Ovary (tissue), 9 donors: ENCODE data around the gene ZNF285. TPM values are rescaled to one million over a fixed set of nuclear protein-coding genes. Genes with fewer than 3 reads are reported as not detected.
"Not testable (repeated sequence)": the region's sequence is repeated elsewhere in the genome, so short reads cannot be mapped to it uniquely, and the experiment has no call there.

Source experiments
- DNase-seq, 5 donors: peaks; one replicate each; pipeline ENCODE4 v3.0.0-alpha.2; 2019 to 2020
- H3K27ac ChIP-seq, 2 donors: fragments of 200-600 bp; one replicate each; pipeline versions ENCODE4 v1.5.1 to v1.8.0; 2019 to 2022
- H3K27me3 ChIP-seq: fragments of 200-600 bp; one replicate; pipeline ENCODE4 v1.8.0; 2022
- H3K36me3 ChIP-seq: fragments of 200-600 bp; sonication (generic); one replicate; pipeline ENCODE4 v1.5.1; 2019
- H3K4me1 ChIP-seq: one replicate; pipeline ENCODE4 v1.8.1; 2013; ENCODE audit warnings: mild to moderate bottlenecking, moderate library complexity; ENCODE audit not compliant: insufficient read depth
- H3K4me3 ChIP-seq: fragments of 200-600 bp; sonication (generic); one replicate; pipeline ENCODE4 v1.5.1; 2017
- H3K9me3 ChIP-seq, 2 donors: fragments of 200-600 bp in 1 of 2; sonication (generic) in 1 of 2; one replicate each; pipeline versions ENCODE4 v1.5.1 to v1.8.1; 2013 to 2019; ENCODE audit warnings: mild to moderate bottlenecking in 1 of 2, moderate library complexity in 1 of 2
- EP300 ChIP-seq: sonication (generic); formaldehyde crosslinking; IDR thresholded peaks from one replicate; pipeline ENCODE4 v1.6.1; 2017; ENCODE audit warnings: antibody characterized with exemption
- POLR2A ChIP-seq: fragments of 450-650 bp; IDR thresholded peaks from one replicate; pipeline ENCODE4 v1.6.1; 2017; ENCODE audit warnings: antibody characterized with exemption, mild to moderate bottlenecking, moderate library complexity
- WGBS, 3 donors: extraction: QIAGEN DNeasy Blood & Tissue Kit in 1 of 3; methylation state at CpG; one replicate each; pipeline versions ENCODE4 v1.1.5 to v1.1.7; 2013 to 2017; 5-methylcytosine and 5-hydroxymethylcytosine counted together
- intact Hi-C, 4 donors: fragments of 100-400 bp; cut with DNase I; formaldehyde crosslinking; loops; one replicate each; pipeline versions ENCODE4 v1.11.0 to v1.15.1; 2022 to 2023
- polyA plus RNA-seq, 2 donors: library from polyadenylated mRNA; stranded (reverse); fragments of 200-250 nt in 1 of 2; fragments of 350-450 nt in 1 of 2; fragmentation: Illumina TruSeq in 1 of 2; extraction: RNeasy Lipid Tissue Mini Kit (QIAGEN cat#74804) in 1 of 2; gene quantifications; one replicate each; pipeline ENCODE4 v1.2.3, GENCODE V29; 2013 to 2014
- total RNA-seq, 7 donors: library from RNA; depleted of rRNA in 2 of 7; stranded (reverse); fragments of >200 nt in 2 of 7; fragmentation: NEBNext Ultra II Directional in 3 of 7; extraction: Animal tissue kit (Norgen Biotek cat#: 25700) in 3 of 7; gene quantifications; one replicate each; pipeline versions ENCODE4 v1.1.0 to v1.2.4, GENCODE V29; 2016 to 2023
- TF ChIP-seq, protein P1 (sequence below), 3 donors: fragments of 450-650 bp in 2 of 3; fragments of 200-600 bp in 1 of 3; IDR thresholded peaks; one replicate each; pipeline versions ENCODE4 v1.5.1 to v1.8.0; 2016 to 2022; ENCODE audit warnings: antibody characterized with exemption in 3 of 3, mild to moderate bottlenecking in 1 of 3
- donor health status: DM: no; HTN: no; CAD: no; lungs with moderate emphysema.
- donor health status: DM: no; HTN: no; CAD: no.
- donor health status: Bipolar disorder and iron deficiency.
- donor health status: DM: yes; HTN: yes; CAD: no.
- donor health status: DM: no; HTN: no; CAD: no.
- donor health status: DM: yes; HTN: yes; CAD: no.

Gene ZNF285
- total and polyA plus RNA-seq, 9 donors: 2.6 to 11.2 (median 6.8) TPM

DNA sequence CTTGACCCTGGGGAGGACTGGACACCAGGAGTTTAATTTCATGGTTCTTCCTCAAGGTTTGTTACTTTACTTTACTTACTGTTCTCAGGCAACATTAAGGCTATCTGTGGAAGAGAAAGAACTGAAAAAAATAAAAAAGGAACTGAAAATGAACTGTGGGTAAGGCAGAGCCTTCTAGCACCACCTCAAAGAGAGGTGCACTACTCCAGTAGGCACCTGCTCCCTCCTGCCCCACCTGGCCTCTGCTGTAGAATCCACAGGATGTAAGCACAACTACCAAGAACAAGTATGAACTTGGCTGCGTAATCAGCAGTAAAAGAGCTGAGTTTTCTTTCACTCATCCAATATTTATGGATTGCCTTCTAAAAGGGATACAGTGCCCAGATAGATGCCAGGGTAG lies 57.2 kb downstream of the ZNF285 start:
- WGBS, 3 donors: 36 to 48% (median 47%) methylated on average over 1 of the region's 1 CpG
- no peak for TF ChIP-seq EP300
- TF ChIP-seq POLR2A: no peak
- TF ChIP-seq, protein P1, sequence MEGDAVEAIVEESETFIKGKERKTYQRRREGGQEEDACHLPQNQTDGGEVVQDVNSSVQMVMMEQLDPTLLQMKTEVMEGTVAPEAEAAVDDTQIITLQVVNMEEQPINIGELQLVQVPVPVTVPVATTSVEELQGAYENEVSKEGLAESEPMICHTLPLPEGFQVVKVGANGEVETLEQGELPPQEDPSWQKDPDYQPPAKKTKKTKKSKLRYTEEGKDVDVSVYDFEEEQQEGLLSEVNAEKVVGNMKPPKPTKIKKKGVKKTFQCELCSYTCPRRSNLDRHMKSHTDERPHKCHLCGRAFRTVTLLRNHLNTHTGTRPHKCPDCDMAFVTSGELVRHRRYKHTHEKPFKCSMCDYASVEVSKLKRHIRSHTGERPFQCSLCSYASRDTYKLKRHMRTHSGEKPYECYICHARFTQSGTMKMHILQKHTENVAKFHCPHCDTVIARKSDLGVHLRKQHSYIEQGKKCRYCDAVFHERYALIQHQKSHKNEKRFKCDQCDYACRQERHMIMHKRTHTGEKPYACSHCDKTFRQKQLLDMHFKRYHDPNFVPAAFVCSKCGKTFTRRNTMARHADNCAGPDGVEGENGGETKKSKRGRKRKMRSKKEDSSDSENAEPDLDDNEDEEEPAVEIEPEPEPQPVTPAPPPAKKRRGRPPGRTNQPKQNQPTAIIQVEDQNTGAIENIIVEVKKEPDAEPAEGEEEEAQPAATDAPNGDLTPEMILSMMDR (IDR thresholded peaks at IDR 0.05): no peak
- Histone ChIP-seq H3K27ac (no peak overlapping the region), H3K27me3 (no peaks in the 10 kb centered on the region), H3K4me3 (no peak overlapping the region), H3K4me1 (no peaks in the 10 kb centered on the region), H3K9me3 (peaks cover 0 to 35% of the 10 kb centered on the region in 2 donors), H3K36me3 (no peaks in the 10 kb centered on the region)
- intact Hi-C loops: no loop called here
- DNase-seq: no peak

DNA sequence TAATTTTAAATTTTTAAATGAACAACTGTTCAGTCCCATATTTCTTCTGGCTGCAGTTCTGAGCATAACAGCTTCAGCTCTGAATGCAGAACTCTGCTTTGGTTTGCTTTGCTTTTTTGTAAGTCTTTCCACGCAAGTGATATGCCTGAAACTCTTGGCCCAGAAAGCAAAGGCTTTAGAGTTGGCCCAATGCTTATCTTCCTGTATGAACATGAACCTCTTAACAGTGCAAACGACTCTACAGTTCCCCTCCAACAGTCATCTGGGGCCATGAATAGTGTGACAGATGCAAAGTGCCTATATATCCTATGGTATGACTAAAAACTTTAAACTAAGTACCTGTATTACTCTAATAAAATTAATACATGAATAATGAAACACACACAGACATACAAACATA lies 59.6 kb downstream of the ZNF285 start:
- Histone ChIP-seq H3K36me3 (no peaks in the 10 kb centered on the region), H3K4me3 (no peak overlapping the region), H3K27me3 (no peaks in the 10 kb centered on the region), H3K9me3 (peaks cover 0 to 54% of the 10 kb centered on the region in 2 donors), H3K27ac (no peak overlapping the region), H3K4me1 (no peaks in the 10 kb centered on the region)
- DNase-seq: no peak
- intact Hi-C loops: no loop called here
- WGBS, 3 donors: 94 to 96% (median 95%) methylated on average over 2 of the region's 2 CpGs
- TF ChIP-seq, protein P1 (IDR thresholded peaks at IDR 0.05): no peak
- TF ChIP-seq EP300 (no peak), POLR2A (no peak)

DNA sequence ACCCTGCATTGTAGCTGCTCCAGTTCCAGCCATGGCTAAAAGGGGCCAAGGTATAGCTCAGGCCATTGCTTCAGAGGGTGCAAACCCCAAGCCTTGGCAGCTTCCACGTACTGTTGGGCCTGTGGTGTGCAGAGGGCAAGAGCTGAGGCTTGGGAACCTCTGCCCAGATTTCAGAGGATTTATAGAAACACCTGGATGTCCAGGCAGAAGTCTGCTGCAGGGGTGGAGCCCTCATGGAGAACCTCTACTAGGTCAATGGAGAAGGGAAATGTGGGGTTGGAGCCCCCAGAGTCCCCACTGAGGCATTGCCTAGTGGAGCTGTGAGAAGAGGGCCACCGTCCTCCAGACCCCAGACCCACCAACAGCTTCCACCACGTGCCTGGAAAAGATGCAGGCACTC lies 66.8 kb downstream of the ZNF285 start:
- H3K4me1 ChIP-seq, H3K27ac ChIP-seq, H3K27me3 ChIP-seq, H3K36me3 ChIP-seq, H3K4me3 ChIP-seq, DNase-seq, intact Hi-C loops: not testable (repeated sequence)
- H3K9me3 ChIP-seq: peaks cover 10 to 79% of the 10 kb centered on the region in 2 donors
- WGBS, 3 donors: 65 to 79% (median 67%) methylated on average over 3 of the region's 3 CpGs

Other genes starting within 250 kb of the ZNF285 start
- 10 to 100 TPM; 11.5 to 30.3 (median 22.4) TPM for gene ZNF226, start 236.5 kb downstream of the ZNF285 start, total RNA-seq
- gene ZNF226, start 236.5 kb downstream of the ZNF285 start, polyA plus RNA-seq: 10 to 100 TPM; 18.1 to 27.3 TPM
- gene ZNF227, start 189.1 kb downstream of the ZNF285 start, total RNA-seq: 10 to 100 TPM in 6 of 7 donors, 1 to 10 TPM in 1; 7.3 to 29.5 (median 24.8) TPM
- gene ZNF227, start 189.1 kb downstream of the ZNF285 start, polyA plus RNA-seq: 10 to 100 TPM; 10.6 to 13.8 TPM
- under 1 TPM in 5 of 7 donors, not detected in 2; 0.13 to 0.65 (median 0.57) TPM for gene ZNF233, start 141.7 kb downstream of the ZNF285 start, total RNA-seq
- gene ZNF233, start 141.7 kb downstream of the ZNF285 start, polyA plus RNA-seq: under 1 TPM; 0.21 to 0.55 TPM
- gene ZNF235, start 96.6 kb downstream of the ZNF285 start, total RNA-seq: 1 to 10 TPM; 3.9 to 7.4 (median 6.2) TPM
- 1 to 10 TPM; 2.5 to 4.5 TPM for gene ZNF235, start 96.6 kb downstream of the ZNF285 start, polyA plus RNA-seq
- gene ZNF112, start 44.9 kb downstream of the ZNF285 start, total RNA-seq: 10 to 100 TPM in 1 of 7 donors, 1 to 10 TPM in 6; 4.6 to 13.0 (median 9.3) TPM
- 1 to 10 TPM; 3.5 to 4.2 TPM for gene ZNF112, start 44.9 kb downstream of the ZNF285 start, polyA plus RNA-seq
- 10 to 100 TPM in 3 of 7 donors, 1 to 10 TPM in 4; 3.7 to 13.7 (median 9.8) TPM for gene ZNF229, start 46.9 kb upstream of the ZNF285 start, total RNA-seq
- 1 to 10 TPM; 3.8 to 4.4 TPM for gene ZNF229, start 46.9 kb upstream of the ZNF285 start, polyA plus RNA-seq
- 10 to 100 TPM in 2 of 7 donors, 1 to 10 TPM in 5; 8.4 to 16.1 (median 9.7) TPM for gene ZNF180, start 98.9 kb upstream of the ZNF285 start, total RNA-seq
- gene ZNF180, start 98.9 kb upstream of the ZNF285 start, polyA plus RNA-seq: 1 to 10 TPM; 5.6 to 6.3 TPM
- under 1 TPM in 1 of 7 donors, not detected in 6; 0.60 TPM for gene CEACAM20, start 128.1 kb upstream of the ZNF285 start, total RNA-seq
- not detected for gene CEACAM20, start 128.1 kb upstream of the ZNF285 start, polyA plus RNA-seq
- gene IGSF23, start 212.0 kb upstream of the ZNF285 start, total RNA-seq: under 1 TPM in 1 of 7 donors, not detected in 6; 0.57 TPM
- not detected for gene IGSF23, start 212.0 kb upstream of the ZNF285 start, polyA plus RNA-seq
- gene PVR, start 242.3 kb upstream of the ZNF285 start, total RNA-seq: 10 to 100 TPM; 18.8 to 26.6 (median 22.5) TPM
- gene PVR, start 242.3 kb upstream of the ZNF285 start, polyA plus RNA-seq: 10 to 100 TPM; 14.0 to 33.9 TPM